Activated naive CD4-positive, alpha-beta T cell treated with anti-CD3 and anti-CD28 coated beads for 36 hours (primary cell): ENCODE data around the gene GHRH. TPM values are rescaled to one million over a fixed set of nuclear protein-coding genes. Genes with fewer than 3 reads are reported as not detected.

Experiments
- CTCF ChIA-PET: fragments of 350-600 bp; sonication (Branson Sonifier 250); formaldehyde crosslinking; loops from one replicate; lab custom pipeline; 2021; ENCODE audit warnings: antibody characterized with exemption; lab: Charles Lee
- DNase-seq: peaks from one replicate; pipeline ENCODE4 v3.0.0-alpha.2; 2020
- H3K27ac Mint-ChIP-seq: one replicate; pipeline ENCODE4 v1.8.0; 2021; ENCODE audit warnings: mild to moderate bottlenecking, mixed read lengths
- H3K27me3 Mint-ChIP-seq: one replicate; pipeline ENCODE4 v1.8.0; 2021; ENCODE audit warnings: low read depth, mixed read lengths
- H3K36me3 Mint-ChIP-seq: one replicate; pipeline ENCODE4 v1.8.0; 2021; ENCODE audit warnings: low read depth, mixed read lengths
- H3K4me1 Mint-ChIP-seq: one replicate; pipeline ENCODE4 v1.8.0; 2021; ENCODE audit warnings: low read depth, mixed read lengths
- H3K4me3 Mint-ChIP-seq: one replicate; pipeline ENCODE4 v1.8.0; 2021; ENCODE audit warnings: mild to moderate bottlenecking, moderate library complexity, mixed read lengths
- H3K9me3 Mint-ChIP-seq: one replicate; pipeline ENCODE4 v1.8.0; 2021; ENCODE audit warnings: mixed read lengths
- intact Hi-C: fragments of 100-400 bp; cut with micrococcal nuclease; formaldehyde crosslinking; loops from one replicate; pipeline ENCODE4 v1.15.1; 2023
- total RNA-seq, 2 experiments: library from RNA; stranded (reverse); gene quantifications; one replicate each; pipeline ENCODE4 v1.2.3, GENCODE V29; 2021

The GHRH gene
- total RNA-seq, 2 experiments from 2014 or later, result not detected

- Mint-ChIP-seq H3K36me3 (peaks cover 34% of the 10 kb centered on the region), H3K4me1 (no peaks in the 10 kb centered on the region), H3K9me3 (no peaks in the 10 kb centered on the region), H3K4me3 (no peak overlapping the region), H3K27me3 (no peaks in the 10 kb centered on the region), H3K27ac (no peak overlapping the region)
- CTCF ChIA-PET, result interaction anchor here (0.9 to 1.3 kb wide), 2 partner anchors 45 to 172 kb away, joined by 3 read pairs; no protein-coding TSS in a partner anchor
- DNase-seq, result no peak
- intact Hi-C loops, result no loop called here
These were observed 21.1 kb downstream of the GHRH start for GRCh38 chr20:37240337-37241067.

DNA sequence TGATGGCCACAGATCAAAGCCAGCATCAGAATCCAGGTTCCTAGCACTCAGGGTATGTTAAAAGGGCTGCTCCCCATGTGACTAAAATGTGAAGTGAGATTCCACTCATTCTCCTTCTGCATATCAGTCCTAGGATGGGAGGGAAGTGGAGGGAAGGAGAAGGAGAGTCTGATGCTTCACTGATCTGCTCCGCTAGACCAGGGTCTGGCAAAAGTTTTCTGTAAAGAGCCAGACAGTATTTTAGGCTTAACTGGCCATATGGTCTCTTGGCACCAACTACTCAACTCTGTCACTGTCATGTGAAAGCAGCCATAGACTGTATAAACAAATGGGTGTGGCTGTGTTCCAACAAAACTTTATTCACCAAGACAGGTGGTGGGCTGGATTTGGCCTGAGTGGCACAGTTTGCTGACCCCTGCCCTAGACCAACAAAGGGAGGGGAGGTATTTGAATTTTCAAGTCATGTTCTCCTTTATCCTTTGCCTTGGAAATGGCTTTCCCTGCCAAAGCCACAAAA is 22.6 kb downstream of the GHRH start:
- CTCF ChIA-PET, result no interaction called here
- no peaks in the 10 kb centered on the region for H3K27me3 Mint-ChIP-seq
- H3K9me3 Mint-ChIP-seq, result no peaks in the 10 kb centered on the region
- H3K36me3 Mint-ChIP-seq, result peaks cover 44% of the 10 kb centered on the region
- H3K4me1 Mint-ChIP-seq, result no peaks in the 10 kb centered on the region
- intact Hi-C loops, result no loop called here
- H3K27ac Mint-ChIP-seq, result no peak overlapping the region
- no peak overlapping the region for H3K4me3 Mint-ChIP-seq
- no peak for DNase-seq

GRCh38 chr20:37238426-37238825 is 23.2 kb downstream of the GHRH start:
- no peaks in the 10 kb centered on the region for H3K4me1 Mint-ChIP-seq
- DNase-seq, result no peak
- no peak overlapping the region for H3K4me3 Mint-ChIP-seq
- no peak overlapping the region for H3K27ac Mint-ChIP-seq
- H3K9me3 Mint-ChIP-seq, result no peaks in the 10 kb centered on the region
- H3K27me3 Mint-ChIP-seq, result no peaks in the 10 kb centered on the region
- H3K36me3 Mint-ChIP-seq, result peaks cover 41% of the 10 kb centered on the region
- intact Hi-C loops, result no loop called here
- CTCF ChIA-PET, result no interaction called here

DNA sequence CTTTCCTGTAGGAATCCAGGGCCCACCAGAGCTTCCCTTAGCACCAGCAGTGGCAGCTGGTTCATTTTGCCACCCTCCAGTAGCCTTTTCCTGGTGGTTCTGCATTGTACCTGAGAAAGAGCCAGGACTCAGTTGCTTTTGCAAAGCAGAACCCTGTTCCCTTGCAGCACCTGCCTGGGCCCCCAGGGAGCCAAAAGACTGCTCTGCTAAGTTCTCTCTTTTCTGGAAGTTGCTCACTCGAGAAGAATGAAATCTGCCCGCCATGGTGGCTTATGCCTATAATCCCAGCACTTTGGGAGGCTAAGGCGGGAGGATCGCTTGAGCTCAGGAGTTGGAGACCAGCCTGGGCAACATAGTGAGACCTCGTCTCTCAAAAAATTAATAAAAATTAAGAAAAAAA is 24.0 kb downstream of the GHRH start:
- Mint-ChIP-seq H3K4me3 (no peak overlapping the region), H3K4me1 (no peaks in the 10 kb centered on the region), H3K27me3 (no peaks in the 10 kb centered on the region), H3K9me3 (no peaks in the 10 kb centered on the region), H3K36me3 (peaks cover 38% of the 10 kb centered on the region), H3K27ac (no peak overlapping the region)
- no peak for DNase-seq
- intact Hi-C loops, result no loop called here
- CTCF ChIA-PET, result interaction anchor here (0.6 kb wide), 1 partner anchor 296 kb away, joined by 3 read pairs; no protein-coding TSS in a partner anchor

DNA sequence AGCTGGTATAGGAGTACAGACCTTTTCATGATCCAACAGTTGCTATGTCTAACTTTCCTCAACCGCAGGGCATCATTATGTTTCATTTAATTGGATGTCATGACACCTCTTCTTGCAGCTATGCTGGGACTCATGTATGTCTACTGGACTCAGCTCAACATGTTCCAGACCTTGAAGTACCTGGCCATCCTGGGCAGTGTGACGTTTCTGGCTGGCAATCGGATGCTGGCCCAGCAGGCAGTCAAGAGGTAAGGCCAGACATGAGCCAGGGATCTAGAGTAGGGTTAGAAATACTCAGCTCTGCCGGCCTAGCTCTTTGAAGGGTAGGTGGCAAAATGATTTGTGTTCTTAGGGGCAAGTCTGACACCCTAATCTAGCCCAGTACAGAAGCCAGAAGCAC is 25.2 kb downstream of the GHRH start:
- DNase-seq, result no peak
- H3K9me3 Mint-ChIP-seq, result no peaks in the 10 kb centered on the region
- peaks cover 38% of the 10 kb centered on the region for H3K36me3 Mint-ChIP-seq
- no peaks in the 10 kb centered on the region for H3K4me1 Mint-ChIP-seq
- H3K27me3 Mint-ChIP-seq, result no peaks in the 10 kb centered on the region
- H3K27ac Mint-ChIP-seq, result no peak overlapping the region
- CTCF ChIA-PET, result interaction anchor here (0.7 kb wide), 1 partner anchor 228 kb away, joined by 3 read pairs; no protein-coding TSS in a partner anchor
- H3K4me3 Mint-ChIP-seq, result no peak overlapping the region
- intact Hi-C loops, result no loop called here

GRCh38 chr20:37235065-37235464 is 26.5 kb downstream of the GHRH start:
- Mint-ChIP-seq H3K27me3 (no peaks in the 10 kb centered on the region), H3K9me3 (no peaks in the 10 kb centered on the region), H3K36me3 (peaks cover 42% of the 10 kb centered on the region), H3K4me1 (no peaks in the 10 kb centered on the region), H3K4me3 (no peak overlapping the region), H3K27ac (no peak overlapping the region)
- intact Hi-C loops, result no loop called here
- DNase-seq, result no peak
- CTCF ChIA-PET, result interaction anchor here (1.0 kb wide), 1 partner anchor 45 kb away, joined by 3 read pairs; no protein-coding TSS in a partner anchor

DNA sequence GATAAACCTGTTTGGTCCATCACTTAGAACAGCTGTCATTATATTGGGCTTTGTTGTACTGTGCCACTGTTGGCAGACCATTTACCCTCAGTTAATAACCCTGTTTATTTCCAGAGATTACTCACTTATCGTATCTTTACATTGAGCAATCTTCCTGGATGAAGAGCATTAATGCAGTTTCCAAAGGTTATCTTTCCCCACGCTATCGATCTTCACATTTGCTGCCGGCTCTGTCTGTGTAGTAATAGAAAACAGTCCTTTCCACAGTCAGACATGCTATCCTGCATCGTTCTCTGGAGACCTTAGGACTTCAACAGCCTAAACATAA is 27.4 kb downstream of the GHRH start:
- no peaks in the 10 kb centered on the region for H3K27me3 Mint-ChIP-seq
- DNase-seq, result no peak
- CTCF ChIA-PET, result no interaction called here
- H3K27ac Mint-ChIP-seq, result no peak overlapping the region
- no peaks in the 10 kb centered on the region for H3K9me3 Mint-ChIP-seq
- peaks cover 45% of the 10 kb centered on the region for H3K36me3 Mint-ChIP-seq
- H3K4me3 Mint-ChIP-seq, result no peak overlapping the region
- intact Hi-C loops, result no loop called here
- no peaks in the 10 kb centered on the region for H3K4me1 Mint-ChIP-seq

DNA sequence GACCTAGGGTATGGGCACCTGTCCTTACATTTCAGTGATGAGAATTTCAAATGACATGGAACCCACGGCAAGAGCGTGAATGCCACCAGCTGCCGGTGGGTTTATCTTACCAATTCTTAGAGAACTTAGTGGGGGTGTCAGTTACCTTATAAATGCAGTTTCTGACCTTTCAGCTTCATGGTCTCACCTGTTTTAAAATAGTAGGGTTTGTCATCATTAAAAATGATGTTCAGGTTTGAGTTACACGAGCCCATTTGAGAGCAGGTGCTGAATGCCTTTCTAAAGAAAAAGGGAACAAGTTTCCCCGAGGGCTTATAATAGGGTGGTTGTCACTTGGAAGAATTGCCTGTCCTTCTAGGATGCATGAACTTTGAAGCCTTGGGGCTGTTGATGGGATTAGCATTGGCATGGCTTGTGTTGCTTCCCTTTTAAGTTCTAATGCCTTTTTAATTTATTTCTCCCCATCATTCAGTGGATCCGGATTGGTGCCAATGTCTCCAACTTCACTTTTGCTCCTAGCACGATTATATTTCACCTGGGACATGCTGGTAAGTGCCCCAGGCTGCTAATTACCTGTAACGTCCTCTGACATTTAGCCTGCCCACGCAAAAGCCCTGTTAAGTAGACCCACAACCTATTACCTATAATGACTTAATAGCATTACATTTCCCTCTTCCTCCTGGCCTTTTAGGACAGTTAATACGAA is 27.9 kb downstream of the GHRH start:
- H3K36me3 Mint-ChIP-seq, result peaks cover 44% of the 10 kb centered on the region
- DNase-seq, result no peak
- no peaks in the 10 kb centered on the region for H3K4me1 Mint-ChIP-seq
- no peaks in the 10 kb centered on the region for H3K9me3 Mint-ChIP-seq
- no peak overlapping the region for H3K4me3 Mint-ChIP-seq
- CTCF ChIA-PET, result no interaction called here
- H3K27ac Mint-ChIP-seq, result no peak overlapping the region
- intact Hi-C loops, result no loop called here
- H3K27me3 Mint-ChIP-seq, result no peaks in the 10 kb centered on the region

GRCh38 chr20:37231947-37232630 is 29.5 kb downstream of the GHRH start:
- DNase-seq, result no peak

DNA sequence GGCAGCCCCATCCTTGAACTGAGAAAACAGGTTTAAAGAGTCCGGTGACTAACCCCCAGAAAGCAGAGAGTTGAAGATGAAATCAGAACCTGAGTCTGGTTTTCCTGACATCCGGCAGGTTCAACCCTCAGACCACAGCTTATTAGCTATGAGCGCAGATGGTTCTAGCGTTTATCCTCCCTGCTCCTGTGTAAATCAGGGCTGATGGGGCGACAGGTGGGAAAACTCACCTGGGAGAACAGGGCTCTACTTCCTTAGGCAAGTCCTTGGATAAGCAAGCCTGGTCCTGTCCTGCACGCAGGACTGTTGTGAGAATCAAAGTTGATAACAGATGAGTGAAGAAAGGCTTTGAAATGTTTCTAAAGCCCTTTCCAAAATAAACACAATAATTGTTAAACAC is 31.4 kb downstream of the GHRH start:
- Mint-ChIP-seq H3K27me3 (no peaks in the 10 kb centered on the region), H3K4me3 (no peak overlapping the region), H3K36me3 (peaks cover 50% of the 10 kb centered on the region), H3K27ac (no peak overlapping the region), H3K4me1 (no peaks in the 10 kb centered on the region), H3K9me3 (no peaks in the 10 kb centered on the region)
- CTCF ChIA-PET, result no interaction called here
- intact Hi-C loops, result no loop called here
- no peak for DNase-seq

More at GRCh38 chr20:37231947-37232630, 29.5 kb downstream of the GHRH start:
- no peaks in the 10 kb centered on the region for H3K9me3 Mint-ChIP-seq
- CTCF ChIA-PET, result interaction anchor here (0.6 kb wide), 1 partner anchor 302 kb away, joined by 3 read pairs; no protein-coding TSS in a partner anchor
- peaks cover 53% of the 10 kb centered on the region for H3K36me3 Mint-ChIP-seq
- intact Hi-C loops, result no loop called here
- H3K4me1 Mint-ChIP-seq, result no peaks in the 10 kb centered on the region
- H3K27ac Mint-ChIP-seq, result no peak overlapping the region
- H3K27me3 Mint-ChIP-seq, result no peaks in the 10 kb centered on the region
- H3K4me3 Mint-ChIP-seq, result no peak overlapping the region

DNA sequence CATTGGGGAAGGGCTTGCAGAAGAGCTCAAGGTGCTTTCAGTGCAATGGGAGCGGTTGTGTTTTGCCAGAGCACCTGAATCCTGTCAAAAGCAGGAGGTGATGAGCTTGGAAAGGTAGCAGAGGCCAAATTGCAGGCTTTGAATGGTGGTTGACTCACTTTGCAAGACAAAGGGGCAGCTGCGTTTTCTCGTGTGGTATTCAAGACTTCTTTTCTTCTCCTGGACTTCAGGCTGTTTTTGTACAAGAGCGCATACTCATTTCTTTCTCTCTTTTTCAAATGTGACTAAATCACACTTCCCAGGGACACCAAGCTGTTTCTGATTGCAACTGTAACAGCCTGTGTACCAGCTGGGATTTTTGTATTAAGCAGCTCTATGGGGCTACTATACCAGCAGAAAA is 32.3 kb downstream of the GHRH start:
- no peak overlapping the region for H3K27ac Mint-ChIP-seq
- H3K36me3 Mint-ChIP-seq, result peaks cover 45% of the 10 kb centered on the region
- no peak overlapping the region for H3K4me3 Mint-ChIP-seq
- CTCF ChIA-PET, result interaction anchor here (0.5 kb wide), 1 partner anchor 18 kb away, joined by 4 read pairs; no protein-coding TSS in a partner anchor
- no peak for DNase-seq
- no peaks in the 10 kb centered on the region for H3K27me3 Mint-ChIP-seq
- no peaks in the 10 kb centered on the region for H3K9me3 Mint-ChIP-seq
- no peaks in the 10 kb centered on the region for H3K4me1 Mint-ChIP-seq
- intact Hi-C loops, result no loop called here

DNA sequence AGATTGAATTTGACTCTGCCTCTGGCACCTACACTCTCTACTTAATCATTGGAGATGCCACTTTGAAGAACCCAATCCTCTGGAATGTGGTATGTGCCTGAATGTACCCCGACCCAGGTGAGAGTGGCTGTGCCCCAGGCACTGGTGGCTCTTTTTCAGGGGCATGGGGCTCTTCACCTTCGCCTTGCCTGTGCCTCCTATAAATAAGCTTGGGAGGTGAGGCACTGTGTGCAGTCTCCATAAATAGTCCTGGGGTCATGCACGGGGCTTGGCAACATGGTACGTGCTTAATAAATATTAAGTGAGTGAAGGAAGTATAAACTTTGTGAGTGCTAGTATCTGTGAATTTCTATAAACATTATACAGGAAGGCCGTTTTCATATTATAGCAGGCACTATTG is 33.0 kb downstream of the GHRH start:
- H3K27me3 Mint-ChIP-seq, result no peaks in the 10 kb centered on the region
- H3K4me3 Mint-ChIP-seq, result no peak overlapping the region
- CTCF ChIA-PET, result no interaction called here
- intact Hi-C loops, result no loop called here
- peaks cover 48% of the 10 kb centered on the region for H3K36me3 Mint-ChIP-seq
- DNase-seq, result no peak
- H3K9me3 Mint-ChIP-seq, result no peaks in the 10 kb centered on the region
- H3K27ac Mint-ChIP-seq, result no peak overlapping the region
- H3K4me1 Mint-ChIP-seq, result no peaks in the 10 kb centered on the region
